H1 (cell line): ENCODE data around the gene ADD2. TPM values are rescaled to one million over a fixed set of nuclear protein-coding genes. Genes with fewer than 3 reads are reported as not detected.

Experiments used
- CBX8 ChIP-seq: fragments of 300-800, 300-1000 bp; sonication (generic); IDR thresholded peaks from 2 replicates; pipeline ENCODE4 v1.7.1; 2016; ENCODE audit warnings: low read depth, low read length, borderline replicate concordance
- POU5F1 ChIP-seq: IDR thresholded peaks from 2 replicates; pipeline ENCODE4 v1.6.1; 2011; ENCODE audit warnings: low read depth, mild to moderate bottlenecking, low read length, moderate library complexity
- RAD21 ChIP-seq, 2 experiments: IDR thresholded peaks in 1 of 2; conservative IDR thresholded peaks in 1 of 2; 2 replicates each; pipeline ENCODE4 v1.6.1; 2011; ENCODE audit warnings: low read depth in 2 of 2, low read length in 2 of 2, improper control_type of control experiment in 1 of 2, inconsistent platforms in 1 of 2, mild to moderate bottlenecking in 1 of 2, moderate library complexity in 1 of 2
- SIX5 ChIP-seq: IDR thresholded peaks from 2 replicates; pipeline ENCODE4 v1.6.1; 2011; ENCODE audit warnings: mild to moderate bottlenecking, low read depth, low read length
- SUZ12 ChIP-seq: fragments of 200-600 bp; sonication (generic); IDR thresholded peaks from 2 replicates; pipeline ENCODE4 v1.6.1; 2012; ENCODE audit warnings: mild to moderate bottlenecking, inconsistent platforms, low read length, moderate library complexity, mixed read lengths
- ZNF274 ChIP-seq: IDR thresholded peaks from 2 replicates; pipeline ENCODE4 v1.7.0; 2012; ENCODE audit warnings: low read length, borderline replicate concordance; ENCODE audit errors: extremely low read depth
- polyA plus RNA-seq, 7 experiments: library from polyadenylated mRNA; depleted of rRNA in 3 of 7; stranded (reverse) in 5 of 7; unstranded in 2 of 7; fragments of >200 nt in 5 of 7; fragments of 200-250 nt in 2 of 7; gene quantifications; 1 replicate in 5 of 7; 2 replicates in 1 of 7; 4 replicates in 1 of 7; pipeline versions ENCODE4 v1.2.1 to v1.2.3, GENCODE V29; 2011 to 2013; ENCODE audit warnings: missing spikeins in 2 of 7, mixed read lengths in 2 of 7
- total RNA-seq: library from RNA; stranded (reverse); fragmentation: NEBNext Ultra II Directional; extraction: Animal tissue kit (Norgen Biotek cat#: 25700); gene quantifications from 2 replicates; pipeline ENCODE4 v1.2.1, GENCODE V29; 2021

ADD2 gene
- total and polyA plus RNA-seq, 2 of the 8 experiments (the other 6 are each of a cell fraction or from before 2014, with no cell fraction given): 58.5 to 170 TPM

GRCh38 chr2:70779911-70780545 is 12.0 kb upstream of the ADD2 start (continued):
- TF ChIP-seq ZNF274 (no peak), RAD21 (IDR thresholded peaks at IDR 0.05 in 1 of 2, conservative IDR thresholded peaks at IDR 0.05 in 1 of 2; ENCODE audit: low read depth in 2 of 2, low read length in 2 of 2) (no peak), SIX5 (no peak), POU5F1 (no peak), CBX8 (no peak), SUZ12 (no peak)
